GM19025 (cell line): Measurements from ENCODE around the gene EGLN2.
"Not testable (repeated sequence)": the region's sequence is repeated elsewhere in the genome, so short reads cannot be mapped to it uniquely, and the experiment has no call there.

Experiments used
- ATAC-seq: cut with Tn5 transposase; IDR thresholded peaks from one replicate; pipeline ENCODE4 v1.9.1; 2021; ENCODE audit warnings: mild to moderate bottlenecking, low read depth, moderate library complexity; ENCODE audit not compliant: unreplicated experiment

EGLN2 gene

GRCh38 chr19:40798683-40799557 lies at the start of gene EGLN2:
TSS of gene EGLN2 (plus strand) at chr19:40799191. CDS start at chr19:40800573, 1,382 bp downstream.
- ATAC-seq, result peak; percentile 79

- ATAC-seq, result peak; percentile 80
Measured at GRCh38 chr19:40750058-40750873, 48.7 kb upstream of the EGLN2 start, which contains the start of gene ACTMAP. TSS of gene ACTMAP (minus strand) at chr19:40750477. CDS start at chr19:40749803, 674 bp downstream.

GRCh38 chr19:40750874-40751537 lies 48.0 kb upstream of the EGLN2 start, which contains the start of gene SNRPA:
TSS of gene SNRPA (plus strand) at chr19:40751203. CDS start at chr19:40751409, 206 bp downstream.
- peak; percentile 37 for ATAC-seq

GRCh38 chr19:40752257-40752781 lies 46.7 kb upstream of the EGLN2 start:
- ATAC-seq, result no peak

- no peak for ATAC-seq
Measured at GRCh38 chr19:40754611-40755247, 44.3 kb upstream of the EGLN2 start.

- no peak for ATAC-seq
Measured at GRCh38 chr19:40755248-40755624, 43.8 kb upstream of the EGLN2 start.

- ATAC-seq, result no peak
Measured at GRCh38 chr19:40755791-40756190, 43.2 kb upstream of the EGLN2 start.

- no peak for ATAC-seq
Measured at GRCh38 chr19:40756502-40757110, 42.4 kb upstream of the EGLN2 start.

- no peak for ATAC-seq
Measured at GRCh38 chr19:40758491-40758890, 40.5 kb upstream of the EGLN2 start.

- ATAC-seq, result no peak
Measured at GRCh38 chr19:40759352-40759751, 39.6 kb upstream of the EGLN2 start.

GRCh38 chr19:40762754-40763470 lies 36.1 kb upstream of the EGLN2 start:
- no peak for ATAC-seq

GRCh38 chr19:40763526-40763925 lies 35.5 kb upstream of the EGLN2 start:
- no peak for ATAC-seq

GRCh38 chr19:40763963-40764362 lies 35.0 kb upstream of the EGLN2 start:
- no peak for ATAC-seq

GRCh38 chr19:40766385-40766784 lies 32.6 kb upstream of the EGLN2 start:
- ATAC-seq, result not testable (repeated sequence)

GRCh38 chr19:40768869-40769268 lies 30.1 kb upstream of the EGLN2 start:
- no peak for ATAC-seq

- ATAC-seq, result not testable (repeated sequence)
Measured at GRCh38 chr19:40771101-40771862, 27.7 kb upstream of the EGLN2 start.

GRCh38 chr19:40774916-40775631 lies 23.9 kb upstream of the EGLN2 start, which contains the start of gene MIA:
TSS of gene MIA (plus strand) at chr19:40775521. CDS start at chr19:40775543, 22 bp downstream.
- no peak for ATAC-seq
